NCI-H2029 (cell line): Measurements from ENCODE around the gene SFXN1.

Source experiments
- DNase-seq: peaks from one replicate; lab custom pipeline; 2025; lab: John Stamatoyannopoulos, UW

The SFXN1 gene

DNA sequence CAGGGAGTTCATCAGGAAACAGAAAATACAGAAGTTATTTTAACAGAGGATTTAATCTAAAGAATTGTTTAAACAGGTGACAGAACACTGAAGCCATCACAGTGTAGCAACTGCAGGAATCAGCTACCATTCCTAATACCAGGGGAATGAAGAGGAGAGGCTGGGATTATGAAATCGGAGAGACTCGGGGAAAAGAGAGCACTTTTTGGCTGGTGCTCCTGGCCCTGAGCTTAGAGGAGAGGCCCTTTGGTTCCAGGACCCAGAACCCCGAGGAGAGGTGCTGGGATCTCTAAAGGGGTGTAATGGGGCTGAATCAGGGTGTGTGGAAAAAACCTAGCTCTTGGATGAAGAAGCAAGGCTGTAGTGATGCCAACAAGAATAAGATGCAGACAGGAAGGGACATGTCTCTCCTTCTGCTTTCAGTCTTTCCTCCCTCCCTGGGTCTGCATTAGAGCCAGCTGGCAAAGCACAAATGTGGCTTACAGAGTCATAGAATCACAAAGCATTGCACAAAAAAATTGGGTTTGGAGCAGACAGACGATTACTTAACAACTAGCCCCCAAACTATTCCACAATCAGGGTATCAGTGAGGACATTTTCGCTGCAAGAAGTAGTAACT lies 11.6 kb upstream of the SFXN1 start:
- no peak for DNase-seq

DNA sequence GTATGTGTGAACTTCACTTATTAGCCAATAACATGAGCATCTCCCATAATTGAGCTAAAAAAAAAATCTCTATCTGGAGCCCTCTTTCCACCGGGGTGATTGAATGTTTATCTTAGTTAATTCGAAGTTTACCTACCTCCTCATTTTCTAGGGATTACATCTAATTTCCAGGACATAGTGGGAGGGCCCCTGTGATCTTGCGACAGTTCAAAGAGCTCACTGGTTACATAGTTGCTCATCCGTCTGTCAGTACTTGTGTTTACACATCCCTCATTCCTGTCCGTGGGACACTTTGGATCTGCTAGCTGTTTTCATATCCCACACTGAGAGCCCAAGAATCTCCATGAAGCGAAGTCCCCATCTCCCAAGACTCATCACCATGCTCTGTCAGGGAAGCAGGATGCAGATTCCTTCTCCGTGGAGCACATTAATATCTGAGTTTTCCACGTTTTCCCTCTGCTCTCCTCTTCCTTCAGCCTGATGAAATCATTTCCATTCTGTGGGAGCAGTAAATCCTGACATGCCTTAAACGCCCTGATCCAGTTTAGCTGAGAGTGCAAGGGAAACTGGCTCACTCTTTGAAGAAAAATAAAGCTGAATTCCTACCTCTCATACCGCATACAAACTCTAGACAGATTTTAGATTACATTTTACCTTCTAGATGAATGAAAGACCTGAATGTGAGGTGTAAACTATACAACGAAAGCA lies 10.2 kb upstream of the SFXN1 start:
- DNase-seq: no peak

DNA sequence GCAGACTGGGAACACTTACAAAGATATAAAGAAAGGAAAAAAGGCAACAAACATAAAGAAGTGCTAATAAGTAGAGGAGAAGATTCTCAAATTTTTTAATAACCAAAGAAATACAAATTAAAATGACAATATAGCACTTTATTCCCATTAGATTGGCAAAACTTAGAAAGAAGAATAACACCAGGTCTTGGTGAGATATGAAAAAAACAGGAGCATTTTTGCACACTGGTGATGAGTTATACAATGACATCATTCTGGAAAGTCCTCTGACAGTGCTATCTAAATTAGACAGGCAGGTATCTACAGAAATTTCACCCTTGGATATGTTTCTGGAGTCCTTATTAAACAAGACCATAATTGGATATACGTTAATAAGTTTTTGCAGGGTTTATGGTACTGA lies 9.5 kb upstream of the SFXN1 start:
- DNase-seq: no peak

DNA sequence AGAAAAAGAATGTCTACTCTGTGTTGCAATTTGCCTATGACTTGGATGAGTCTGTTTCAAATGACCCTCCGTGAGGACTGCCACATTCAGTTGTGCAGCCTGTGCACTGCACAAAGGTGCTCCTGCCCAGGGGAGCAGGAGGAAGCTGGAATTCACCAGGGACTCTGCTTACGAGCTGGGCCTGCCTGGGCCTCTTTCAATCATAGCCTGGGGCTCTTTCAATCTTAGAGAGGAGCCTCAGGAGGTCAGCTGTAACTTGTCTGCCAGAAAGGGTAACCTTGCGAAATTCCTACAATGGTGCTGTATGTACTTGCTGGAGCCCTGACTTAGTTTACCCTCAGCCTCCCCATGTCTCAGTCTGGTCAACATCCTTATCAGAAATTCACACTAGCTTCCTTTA lies 8.4 kb upstream of the SFXN1 start:
- no peak for DNase-seq

DNA sequence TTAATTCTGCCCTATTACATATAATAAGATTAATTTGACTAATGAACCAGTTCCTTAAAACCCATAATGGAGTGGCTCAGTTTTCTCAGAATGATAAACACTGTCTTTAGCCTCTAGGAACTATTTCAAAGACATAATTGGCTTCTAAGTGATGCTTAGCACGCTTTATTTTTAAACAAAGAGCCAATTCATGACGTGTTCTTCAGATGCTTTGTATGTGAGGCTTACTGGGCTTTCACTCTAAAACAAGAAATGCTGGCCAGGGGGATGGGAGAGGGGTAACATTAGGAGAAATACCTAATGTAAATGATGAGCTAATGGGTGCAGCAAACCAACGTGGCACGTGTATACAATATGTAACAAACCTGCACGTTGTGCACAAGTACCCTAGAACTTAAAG lies 7.6 kb upstream of the SFXN1 start:
- no peak for DNase-seq

DNA sequence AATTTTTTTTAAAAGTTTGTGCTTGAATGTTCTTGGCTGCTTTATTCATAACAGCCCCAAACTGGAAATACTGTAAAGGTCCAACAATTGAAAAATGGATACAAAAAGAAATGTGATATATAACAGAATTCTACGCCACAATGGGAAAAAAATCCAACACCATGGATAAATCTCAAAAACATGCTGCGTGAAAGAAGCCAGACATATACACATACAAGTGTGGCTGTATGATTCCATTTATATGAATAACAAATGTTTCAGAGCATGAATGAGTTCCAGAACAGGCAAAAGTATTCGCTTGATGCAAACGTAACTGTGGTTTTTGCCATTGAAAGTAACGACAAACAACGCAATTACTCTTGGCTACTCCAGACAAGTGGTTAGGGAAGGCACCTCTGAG lies 7.2 kb upstream of the SFXN1 start:
- no peak for DNase-seq

DNA sequence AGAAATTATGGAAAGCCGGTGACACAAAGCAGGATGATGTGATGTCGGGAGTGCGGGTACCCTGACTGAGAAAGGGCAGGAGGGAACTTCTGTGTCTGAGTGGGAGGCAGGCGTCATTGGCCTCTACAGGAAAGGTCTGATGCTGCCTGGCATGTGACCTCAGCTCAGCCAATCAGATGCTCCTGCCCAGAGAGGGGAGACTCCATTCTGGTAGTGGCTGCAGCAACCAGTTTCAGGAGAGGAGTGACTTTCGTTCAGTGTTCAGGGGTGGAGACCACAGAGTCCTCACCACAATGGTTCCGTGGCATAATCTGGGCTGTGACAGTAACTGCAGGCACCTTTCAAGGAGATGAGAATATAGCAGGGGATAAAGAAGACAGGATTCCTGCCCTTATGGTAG lies 6.7 kb upstream of the SFXN1 start:
- no peak for DNase-seq

DNA sequence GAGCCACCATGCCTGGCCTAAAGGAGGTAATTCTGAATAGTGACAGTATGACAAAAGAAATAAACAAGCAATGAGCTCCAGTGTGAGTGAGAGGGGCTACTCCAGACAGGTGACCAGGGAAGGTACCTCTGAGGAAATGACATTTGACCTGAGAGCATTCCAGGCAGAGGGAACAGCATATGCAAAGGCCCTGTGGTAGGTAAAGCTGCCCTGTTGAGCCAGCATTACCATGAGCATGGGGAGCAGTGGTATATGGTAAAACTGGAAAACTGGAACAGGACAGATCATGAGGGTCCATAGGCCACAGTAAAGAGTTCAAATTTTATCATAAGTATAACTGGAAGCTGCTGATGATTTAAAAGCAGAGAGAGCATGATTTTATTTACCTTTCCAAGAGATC lies 6.0 kb upstream of the SFXN1 start:
- no peak for DNase-seq

DNA sequence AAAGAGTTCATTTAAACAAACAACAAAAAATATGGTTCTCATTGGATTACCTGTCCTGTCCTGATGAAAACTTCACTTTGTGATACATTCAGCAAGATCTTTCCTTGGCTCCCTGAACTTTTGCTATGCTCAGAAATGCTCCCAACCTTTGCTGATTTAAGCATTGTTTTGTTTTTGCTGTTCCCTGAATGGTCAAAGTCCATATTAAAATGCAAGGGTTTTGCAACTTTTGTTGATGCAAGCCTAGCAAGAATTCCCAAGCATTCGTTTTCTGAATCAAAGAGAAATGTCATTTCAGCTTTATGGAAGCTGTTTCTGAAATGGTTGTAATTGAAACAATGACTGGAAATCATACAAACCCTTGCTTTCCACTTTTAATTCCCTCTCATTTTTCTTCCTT lies 3.1 kb upstream of the SFXN1 start:
- no peak for DNase-seq

DNA sequence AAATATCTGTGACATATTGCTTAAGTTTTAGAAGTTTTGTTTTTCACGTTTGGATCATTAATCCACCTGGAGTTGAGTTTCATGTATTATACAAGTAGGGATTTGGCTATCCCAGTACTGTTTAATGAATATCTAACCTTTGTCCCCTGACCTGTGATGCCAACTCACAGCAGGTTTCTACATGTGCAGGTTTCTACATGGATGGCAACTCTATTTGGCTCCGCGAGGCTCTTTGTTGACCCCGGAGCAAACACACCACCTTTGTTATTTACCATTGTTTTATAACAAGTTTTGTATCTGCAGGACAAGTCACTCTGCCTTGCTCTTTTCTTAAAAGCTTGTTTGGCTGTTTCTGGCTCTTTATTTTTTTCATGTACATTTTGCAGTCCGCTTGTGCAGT lies 920 bp upstream of the SFXN1 start:
- no peak for DNase-seq

DNA sequence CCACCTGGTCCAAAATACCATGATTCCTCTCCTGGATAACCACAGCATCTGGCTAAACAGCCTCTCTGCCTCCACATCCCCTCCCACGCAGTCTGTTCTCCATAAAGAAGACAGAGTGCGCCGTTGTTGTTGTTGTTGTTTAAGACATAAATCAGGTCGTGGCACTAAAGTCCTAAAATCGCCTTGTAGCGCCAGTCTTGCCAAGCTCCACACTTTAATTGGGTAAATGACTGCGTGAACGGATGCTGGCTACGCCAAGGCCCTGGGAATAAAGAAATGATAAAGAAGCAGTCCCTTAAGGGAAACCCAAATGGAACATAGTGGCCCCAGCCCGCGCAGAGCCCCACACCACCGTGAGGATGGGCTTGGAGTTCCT lies 364 bp upstream of the SFXN1 start:
- DNase-seq: no peak

DNA sequence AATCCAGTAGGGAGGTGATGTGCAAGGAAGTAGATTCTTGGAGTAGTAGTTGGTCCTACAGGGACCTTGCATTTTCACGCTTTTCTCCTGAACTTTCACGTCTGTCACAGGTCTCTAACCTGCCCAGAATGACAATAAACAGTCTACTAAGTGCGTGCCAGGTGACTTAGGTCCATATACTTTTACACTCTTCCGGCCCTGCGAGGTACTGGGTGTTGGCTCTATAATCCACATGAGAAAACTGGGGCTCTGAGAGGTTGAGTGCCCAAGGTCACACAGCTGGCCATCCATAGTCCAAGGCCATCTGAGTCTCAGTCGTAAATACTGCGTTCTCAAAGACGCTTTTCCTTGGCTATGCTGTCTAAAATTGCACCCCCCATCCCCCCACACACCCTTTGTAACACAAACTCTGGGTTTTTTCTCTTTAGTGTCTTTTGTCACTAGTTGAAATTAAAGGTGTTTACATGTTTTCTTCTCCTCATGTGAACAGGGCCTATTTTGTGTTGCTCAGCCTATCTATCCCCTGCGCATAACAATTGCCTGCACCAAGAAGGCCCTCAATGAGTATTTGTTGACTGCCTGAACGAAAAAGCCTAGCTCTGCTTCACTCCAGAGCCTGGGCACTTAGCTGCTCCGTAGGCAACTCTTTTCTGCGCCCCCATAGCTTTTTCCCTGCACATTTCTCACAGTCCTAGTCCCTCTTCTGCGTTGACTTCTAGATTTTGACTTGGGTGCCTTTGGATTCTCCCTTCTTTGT lies 943 bp downstream of the SFXN1 start:
- no peak for DNase-seq

DNA sequence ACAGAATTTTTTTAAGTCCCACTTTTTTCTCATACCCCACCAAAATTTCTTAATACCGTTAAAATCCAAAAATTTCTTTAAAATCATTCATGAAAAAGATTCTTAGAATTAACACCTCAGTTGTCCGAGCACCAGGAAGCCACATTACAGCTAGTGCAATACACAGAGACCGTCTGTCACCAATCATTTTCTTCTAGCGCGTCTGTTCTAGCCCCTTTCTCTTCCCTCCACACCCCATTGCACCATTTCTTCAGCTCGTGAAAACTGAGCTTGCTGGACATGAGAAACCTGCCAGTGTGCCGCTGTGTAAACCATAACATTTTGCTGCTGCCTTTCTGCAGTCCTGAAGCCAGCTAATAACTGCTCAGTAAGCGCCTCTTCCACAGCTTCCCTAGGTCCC lies 5.0 kb downstream of the SFXN1 start:
- DNase-seq: no peak

DNA sequence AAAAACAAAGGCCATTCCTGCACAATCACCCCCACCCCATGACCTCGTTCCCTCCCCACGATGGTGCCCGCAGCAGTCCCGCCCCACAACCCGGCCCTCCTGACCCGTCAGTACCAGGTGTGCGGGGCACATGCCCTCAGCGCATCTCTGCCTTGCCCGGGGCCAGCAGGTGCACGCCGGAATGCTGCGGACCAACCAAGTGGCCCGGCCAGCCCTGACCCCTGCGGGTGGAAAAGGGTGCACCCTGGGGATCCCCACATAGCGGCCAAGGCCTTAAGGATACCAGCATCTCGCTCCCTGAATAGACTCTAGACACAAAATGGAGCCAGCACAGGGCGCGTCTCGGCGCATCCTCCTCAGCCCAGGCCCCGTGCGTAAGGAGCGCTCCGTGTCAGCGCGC lies 6.0 kb downstream of the SFXN1 start:
- no peak for DNase-seq

DNA sequence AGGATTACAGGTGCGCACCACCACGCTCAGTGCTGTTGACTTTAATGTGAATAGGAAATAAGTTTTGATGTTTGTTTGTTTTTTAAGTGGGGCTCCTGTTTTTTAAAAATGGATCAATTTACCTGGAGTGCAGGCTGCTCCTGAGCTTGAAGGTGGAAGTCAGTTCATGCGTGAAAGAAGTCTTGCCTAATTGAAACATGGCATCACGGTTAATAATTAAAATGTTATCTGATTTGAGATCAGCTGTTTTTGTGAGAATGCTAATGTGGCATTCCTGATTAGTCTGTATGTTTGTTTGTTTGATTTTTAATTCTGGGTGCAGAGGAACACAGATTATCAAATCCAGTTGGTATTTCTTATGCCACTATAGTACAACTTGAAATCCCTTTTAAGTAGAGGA lies 6.5 kb downstream of the SFXN1 start:
- no peak for DNase-seq

DNA sequence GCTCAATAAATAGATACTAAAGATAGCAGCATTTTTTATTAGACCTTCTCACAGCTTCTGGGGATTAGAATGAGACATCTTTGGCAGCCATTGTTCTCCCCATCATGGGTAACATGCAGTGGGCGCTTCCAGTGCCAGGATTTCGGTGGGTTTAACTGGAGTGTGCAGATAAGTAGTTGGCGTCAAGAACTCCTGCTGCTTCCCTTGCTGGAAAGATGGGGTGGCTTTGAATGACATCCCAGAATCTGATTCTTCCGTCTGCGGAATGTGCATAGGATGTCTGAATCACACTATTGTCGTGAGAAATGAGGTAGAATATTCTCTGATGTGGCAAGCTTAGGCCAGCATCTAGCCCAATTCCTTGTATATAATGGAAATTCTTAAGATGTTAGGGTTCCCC lies 7.3 kb downstream of the SFXN1 start:
- DNase-seq: no peak

DNA sequence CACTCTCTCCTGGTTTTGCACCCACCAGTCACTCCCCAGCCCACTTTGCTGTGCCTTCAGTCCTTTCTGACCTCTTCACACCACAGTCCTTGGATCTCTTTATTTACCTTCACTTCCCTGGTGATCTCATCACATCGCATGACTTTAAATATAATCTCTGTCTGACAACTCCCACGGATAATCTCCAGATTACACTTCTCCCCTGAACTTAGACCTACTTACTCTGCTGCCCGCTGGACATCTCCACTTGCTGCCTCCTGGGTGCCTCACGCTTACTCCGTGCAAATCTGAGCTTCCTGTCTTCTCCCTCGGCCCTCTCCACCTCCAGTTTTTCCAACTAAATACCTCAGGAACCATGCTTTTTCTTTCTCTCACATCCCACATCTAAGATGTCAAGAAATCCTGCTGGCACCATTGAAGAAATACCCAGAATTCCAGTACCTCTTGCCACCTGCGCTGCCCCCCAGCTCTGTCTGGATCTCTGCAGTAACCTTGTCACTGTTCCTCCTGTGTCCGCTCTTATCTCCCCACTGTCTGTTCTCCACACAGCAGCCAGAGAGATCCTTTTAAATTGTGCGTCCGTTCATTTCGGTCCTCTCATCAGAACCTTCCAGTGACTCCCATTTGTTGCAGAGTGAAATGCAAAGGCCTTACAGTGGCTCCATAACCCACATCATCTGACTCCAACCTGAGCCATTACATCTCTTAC lies 9.3 kb downstream of the SFXN1 start:
- no peak for DNase-seq

DNA sequence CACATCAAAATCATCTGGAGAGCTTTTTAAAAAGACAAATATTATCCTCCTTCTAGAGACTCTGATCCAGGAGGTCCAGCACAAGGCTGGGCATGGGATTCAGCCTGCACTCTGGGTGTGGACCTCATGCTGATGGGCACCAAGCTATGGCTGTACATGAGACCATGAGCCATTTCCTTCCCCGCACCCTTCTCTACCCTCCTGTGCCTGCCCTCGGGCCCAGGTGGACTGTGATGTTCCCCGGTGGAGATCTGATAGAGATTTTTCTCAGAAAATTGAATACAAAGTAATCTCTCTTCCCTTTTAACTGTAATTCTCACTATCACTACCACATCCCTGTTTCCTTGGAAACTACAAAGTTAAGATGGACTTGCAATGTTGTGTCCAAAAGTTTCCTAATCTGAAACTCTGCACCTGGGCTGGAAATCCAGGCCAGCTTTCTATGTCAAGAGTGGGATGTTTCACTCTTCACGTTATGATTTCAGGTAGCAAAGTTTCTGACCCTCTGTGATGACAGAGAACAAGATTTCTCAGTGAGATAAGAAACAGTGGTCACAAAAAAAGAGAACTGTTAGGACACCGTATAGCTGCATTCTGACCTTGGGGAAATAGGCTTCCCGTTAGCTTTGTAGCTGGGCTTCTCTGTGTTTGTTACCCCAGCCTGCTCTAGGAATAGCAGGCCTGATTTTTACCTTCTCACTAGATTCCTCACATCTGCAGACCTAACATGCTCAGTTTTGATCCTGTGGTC lies 11.5 kb downstream of the SFXN1 start:
- no peak for DNase-seq

DNA sequence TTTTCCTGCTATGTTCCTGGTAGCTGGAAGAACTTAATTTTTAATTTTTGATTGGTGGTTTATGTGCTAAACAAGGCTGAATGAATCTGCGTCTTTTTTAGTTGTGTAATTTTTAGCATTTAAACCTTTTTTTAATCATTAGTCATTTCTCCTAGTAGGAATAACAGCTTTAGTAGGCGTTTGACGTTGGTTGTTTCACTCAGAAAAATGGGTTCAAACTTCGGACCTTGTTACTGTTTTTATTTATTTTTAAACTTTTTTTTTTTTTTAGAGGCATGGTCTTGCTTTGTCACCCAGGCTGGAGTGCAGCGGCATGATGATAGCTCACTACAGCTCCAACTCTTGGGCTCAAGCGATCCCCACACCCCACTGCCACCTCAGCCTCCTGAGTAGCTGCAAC lies 12.9 kb downstream of the SFXN1 start:
- DNase-seq: no peak

DNA sequence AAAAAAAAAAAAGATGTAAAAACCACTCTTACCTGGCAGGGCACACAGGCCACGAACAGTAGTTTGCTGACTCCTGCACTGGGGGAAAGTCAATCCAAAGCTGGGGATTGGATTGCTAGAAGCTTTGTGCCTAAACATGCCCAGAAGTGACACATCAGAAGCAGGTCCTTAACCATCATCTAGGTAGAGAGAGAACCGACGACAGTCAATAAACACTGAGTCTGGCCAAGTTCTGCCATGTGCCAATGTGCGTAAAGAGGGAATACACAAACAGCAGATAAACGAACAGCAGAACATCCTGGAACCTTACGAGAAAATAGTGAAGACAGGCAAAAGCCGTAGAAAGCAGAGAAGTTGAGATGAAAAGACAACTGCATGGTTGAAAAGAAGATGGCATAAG lies 14.9 kb downstream of the SFXN1 start:
- DNase-seq: no peak

DNA sequence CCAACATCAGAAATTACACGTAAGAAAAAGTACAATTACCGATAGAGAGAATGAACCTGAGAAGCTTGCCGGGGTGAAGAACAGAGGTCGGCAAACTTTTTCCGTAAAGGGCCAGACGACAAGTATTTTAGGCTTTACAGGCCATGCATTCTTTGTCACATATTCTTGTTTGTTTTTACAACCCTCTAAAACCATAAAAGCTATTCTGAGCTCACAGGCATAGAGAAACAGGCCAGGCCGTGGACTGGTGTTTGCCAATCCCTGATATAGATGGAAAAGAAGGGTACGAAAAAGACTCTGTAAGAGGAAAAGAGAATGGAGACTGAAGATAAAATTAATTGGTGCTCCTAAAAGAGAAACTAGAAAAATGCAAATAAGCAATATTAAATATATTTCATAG lies 15.4 kb downstream of the SFXN1 start:
- no peak for DNase-seq
